Psoas muscle (tissue), 8 donors: ENCODE measurements around the gene ORAI2. TPM values are rescaled to one million over a fixed set of nuclear protein-coding genes. Genes with fewer than 3 reads are reported as not detected.
A peak's percentile ranks its signal among the peaks of the same experiment; 100 is the strongest.
"Not testable (repeated sequence)": the region's sequence is repeated elsewhere in the genome, so short reads cannot be mapped to it uniquely, and the experiment has no call there.

Experiments
- ATAC-seq, 4 donors: fragments of 200-7000 bp; cut with Tn5 transposase; one replicate each; pipeline ENCODE4 v1.9.1; 2020; ENCODE audit warnings: moderate library complexity in 3 of 4, mild to moderate bottlenecking in 2 of 4
- DNase-seq, 2 donors: peaks; one replicate each; pipeline ENCODE4 v3.0.0-alpha.2; 2020
- H3K27ac ChIP-seq: fragments of 200-600 bp; one replicate; pipeline ENCODE4 v1.8.0; 2022
- H3K27me3 ChIP-seq, 3 donors: fragments of 200-600 bp in 1 of 3; one replicate each; pipeline versions ENCODE4 v1.6.1 to v1.8.0; 2013 to 2022; ENCODE audit warnings: low read length in 2 of 3, mild to moderate bottlenecking in 2 of 3, moderate library complexity in 1 of 3; ENCODE audit not compliant: insufficient read depth in 3 of 3
- H3K36me3 ChIP-seq, 2 donors: fragments of 200-600 bp in 1 of 2; one replicate each; pipeline versions ENCODE4 v1.6.1 to v1.8.0; 2013 to 2022; ENCODE audit warnings: low read depth in 1 of 2, mild to moderate bottlenecking in 1 of 2, moderate library complexity in 1 of 2; ENCODE audit not compliant: insufficient read depth in 1 of 2
- H3K4me1 ChIP-seq: fragments of 200-600 bp; one replicate; pipeline ENCODE4 v1.8.0; 2022
- H3K4me3 ChIP-seq: fragments of 200-600 bp; one replicate; pipeline ENCODE4 v1.8.0; 2022; ENCODE audit warnings: mild to moderate bottlenecking
- H3K9me3 ChIP-seq: fragments of 200-600 bp; one replicate; pipeline ENCODE4 v1.8.0; 2022
- WGBS, 3 donors: extraction: QIAGEN DNeasy Blood & Tissue Kit; methylation state at CpG; one replicate each; pipeline versions ENCODE4 v1.1.6 to v1.1.7; 2013; 5-methylcytosine and 5-hydroxymethylcytosine counted together
- intact Hi-C, 2 donors: fragments of 100-400 bp; cut with DNase I; formaldehyde crosslinking; loops; one replicate each; pipeline versions ENCODE4 v1.11.0 to v1.14.2; 2022
- polyA plus RNA-seq, 3 donors: library from polyadenylated mRNA; stranded (reverse); fragments of 200-250 nt; gene quantifications; one replicate each; pipeline ENCODE4 v1.2.3, GENCODE V29; 2013
- total RNA-seq, 4 donors: library from RNA; stranded (reverse); fragmentation: NEBNext Ultra II Directional in 2 of 4; extraction: Animal tissue kit (Norgen Biotek cat#: 25700) in 2 of 4; gene quantifications; one replicate each; pipeline versions ENCODE4 v1.2.1 to v1.2.4, GENCODE V29; 2021 to 2023
- TF ChIP-seq, protein P1 (sequence below): fragments of 200-600 bp; IDR thresholded peaks from one replicate; pipeline ENCODE4 v1.8.0; 2022; ENCODE audit warnings: antibody characterized with exemption
- donor health status: healthy with polysubstance abuse.
- donor health status: DM: no; HTN: no; CAD: no; lungs with moderate emphysema.
- donor health status: Bipolar disorder and iron deficiency.
- donor health status: healthy.
- donor health status: DM: yes; HTN: yes; CAD: no.
- donor health status: DM: no; HTN: no; CAD: no.
- donor health status: DM: no; HTN: no; CAD: no.
- donor health status: DM: yes; HTN: yes; CAD: no.

ORAI2 gene
- total and polyA plus RNA-seq, 7 donors: 1.3 to 4.4 (median 2.1) TPM

DNA sequence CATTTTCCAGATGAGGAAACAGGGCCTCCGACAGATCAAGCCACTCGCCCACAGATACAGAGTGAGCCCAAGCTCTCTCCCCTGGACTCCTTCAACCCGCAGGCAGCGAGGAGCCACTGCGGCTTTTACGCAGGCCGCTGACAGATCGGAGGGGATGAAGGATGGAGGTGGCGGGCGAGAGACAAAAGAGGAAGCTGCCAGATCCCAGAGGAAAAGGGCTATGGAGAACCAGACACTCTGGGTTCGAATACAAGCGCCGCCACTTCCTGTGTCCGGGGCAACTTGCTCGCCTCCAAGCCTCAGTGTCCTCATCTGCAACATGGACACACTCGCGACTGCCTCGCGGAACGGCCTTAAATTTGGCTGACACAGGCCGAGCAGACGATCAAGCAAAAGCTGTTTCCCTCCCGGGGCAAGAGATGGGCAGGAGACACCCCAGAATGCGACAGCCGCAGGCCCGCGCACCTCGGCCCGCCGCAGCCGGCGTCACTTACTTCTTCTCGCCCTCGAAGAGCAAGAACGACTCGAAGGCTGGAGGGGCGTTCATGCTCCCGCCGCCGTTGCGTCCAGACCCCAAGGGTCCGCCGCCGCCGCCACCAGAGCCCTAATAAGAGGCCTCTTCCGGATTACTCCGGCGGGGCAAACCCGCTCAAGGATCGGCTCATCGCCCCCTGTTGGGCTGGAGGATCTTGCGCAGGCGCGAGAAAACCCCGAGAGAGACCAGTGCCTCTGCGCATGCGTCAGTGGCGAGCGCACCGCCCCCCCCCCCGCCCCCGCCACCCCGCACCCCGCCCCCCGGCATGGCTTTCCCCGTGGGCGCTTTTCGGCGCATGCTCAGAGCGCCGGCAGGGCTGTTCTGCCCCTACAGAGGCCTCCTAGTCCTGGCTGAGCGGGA lies 45.2 kb downstream of the ORAI2 start, which contains the start of gene POLR2J:
POLR2J (minus strand) TSS at position 609 of the 895 bp plus-strand sequence; CDS start at position 547, 62 bp downstream.
- H3K36me3 ChIP-seq, H3K27ac ChIP-seq, H3K9me3 ChIP-seq, H3K4me1 ChIP-seq, H3K27me3 ChIP-seq, intact Hi-C loops: not testable (repeated sequence)
- 0 to 1% (median 0%) methylated on average over 11 to 47 of the region's 72 CpGs for WGBS, 3 donors
- DNase-seq (peak; percentile 78 to 94), ATAC-seq (peak; percentile 87 to 91 (median 90))
- peak within 1 kb of the TSS; percentile 59 for H3K4me3 ChIP-seq
- TF ChIP-seq, protein P1, sequence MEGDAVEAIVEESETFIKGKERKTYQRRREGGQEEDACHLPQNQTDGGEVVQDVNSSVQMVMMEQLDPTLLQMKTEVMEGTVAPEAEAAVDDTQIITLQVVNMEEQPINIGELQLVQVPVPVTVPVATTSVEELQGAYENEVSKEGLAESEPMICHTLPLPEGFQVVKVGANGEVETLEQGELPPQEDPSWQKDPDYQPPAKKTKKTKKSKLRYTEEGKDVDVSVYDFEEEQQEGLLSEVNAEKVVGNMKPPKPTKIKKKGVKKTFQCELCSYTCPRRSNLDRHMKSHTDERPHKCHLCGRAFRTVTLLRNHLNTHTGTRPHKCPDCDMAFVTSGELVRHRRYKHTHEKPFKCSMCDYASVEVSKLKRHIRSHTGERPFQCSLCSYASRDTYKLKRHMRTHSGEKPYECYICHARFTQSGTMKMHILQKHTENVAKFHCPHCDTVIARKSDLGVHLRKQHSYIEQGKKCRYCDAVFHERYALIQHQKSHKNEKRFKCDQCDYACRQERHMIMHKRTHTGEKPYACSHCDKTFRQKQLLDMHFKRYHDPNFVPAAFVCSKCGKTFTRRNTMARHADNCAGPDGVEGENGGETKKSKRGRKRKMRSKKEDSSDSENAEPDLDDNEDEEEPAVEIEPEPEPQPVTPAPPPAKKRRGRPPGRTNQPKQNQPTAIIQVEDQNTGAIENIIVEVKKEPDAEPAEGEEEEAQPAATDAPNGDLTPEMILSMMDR: peak; percentile 38

DNA sequence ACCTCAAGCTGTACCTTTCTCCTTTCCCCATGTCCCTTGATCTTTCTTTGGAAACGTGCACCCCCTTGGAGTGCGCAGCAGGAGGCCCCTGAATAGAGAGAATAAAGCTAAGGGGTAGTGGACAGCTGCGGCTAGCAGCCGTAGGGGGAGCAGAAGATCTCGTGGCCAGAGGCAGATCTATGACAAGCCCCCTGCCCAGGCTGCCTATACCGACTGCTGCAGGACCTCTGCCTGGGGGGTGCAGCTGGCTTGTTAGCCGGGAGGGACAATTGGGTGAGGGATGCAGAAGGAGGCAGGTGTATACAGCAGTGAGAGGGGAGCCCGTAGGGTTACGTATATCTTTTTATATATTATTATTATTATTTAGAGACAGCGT lies 45.8 kb downstream of the ORAI2 start:
- H3K27me3 ChIP-seq, intact Hi-C loops, DNase-seq, H3K4me1 ChIP-seq, H3K36me3 ChIP-seq, H3K27ac ChIP-seq, H3K9me3 ChIP-seq: not testable (repeated sequence)
- peak in 3 of 4 donors; percentile 17 to 36 (median 24) for ATAC-seq
- H3K4me3 ChIP-seq: peak overlapping the region; percentile 59
- WGBS, 3 donors: 0% methylated on average over 2 of the region's 10 CpGs; no CpG with 5 or more reads in 2 of the 3 donors

DNA sequence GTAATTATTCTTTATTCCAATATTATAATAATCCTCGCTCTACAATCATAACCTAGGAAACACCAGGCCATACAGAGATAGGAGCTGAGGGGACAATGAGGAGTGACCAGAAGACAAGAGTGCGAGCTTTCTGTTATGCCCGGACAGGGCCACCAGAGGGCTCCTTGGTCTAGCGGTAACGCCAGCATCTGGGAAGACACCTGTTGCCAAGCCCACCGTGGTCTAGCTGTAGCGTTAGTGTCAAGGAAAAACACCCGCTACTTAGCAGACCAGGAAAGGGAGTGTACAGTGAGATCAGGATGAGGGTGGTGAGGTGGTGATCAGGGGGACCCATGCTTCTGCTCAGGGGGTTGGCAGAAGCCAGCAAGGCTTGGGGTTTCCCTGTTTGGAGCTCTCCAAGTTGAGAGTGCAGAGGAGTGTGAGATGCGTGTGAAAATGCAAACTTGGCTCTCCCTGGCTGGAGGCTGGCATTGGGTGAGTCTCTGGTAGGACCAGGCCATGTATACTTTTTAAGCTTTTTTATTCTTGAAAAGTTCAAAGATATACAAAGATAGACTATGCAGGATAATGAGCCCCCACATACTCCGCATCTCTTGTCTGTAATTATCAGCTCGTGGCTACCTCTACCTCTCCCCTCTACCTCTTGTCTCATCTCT lies 46.7 kb downstream of the ORAI2 start:
- TF ChIP-seq, protein P1: peak; percentile 35
- DNase-seq: peak; percentile 61 to 65
- H3K27me3 ChIP-seq, H3K36me3 ChIP-seq, intact Hi-C loops, H3K9me3 ChIP-seq, H3K4me3 ChIP-seq, H3K27ac ChIP-seq, H3K4me1 ChIP-seq: not testable (repeated sequence)
- WGBS, 3 donors: 3 to 5% (median 4%) methylated on average over 5 to 6 of the region's 11 CpGs
- peak; percentile 29 to 68 (median 42) for ATAC-seq

DNA sequence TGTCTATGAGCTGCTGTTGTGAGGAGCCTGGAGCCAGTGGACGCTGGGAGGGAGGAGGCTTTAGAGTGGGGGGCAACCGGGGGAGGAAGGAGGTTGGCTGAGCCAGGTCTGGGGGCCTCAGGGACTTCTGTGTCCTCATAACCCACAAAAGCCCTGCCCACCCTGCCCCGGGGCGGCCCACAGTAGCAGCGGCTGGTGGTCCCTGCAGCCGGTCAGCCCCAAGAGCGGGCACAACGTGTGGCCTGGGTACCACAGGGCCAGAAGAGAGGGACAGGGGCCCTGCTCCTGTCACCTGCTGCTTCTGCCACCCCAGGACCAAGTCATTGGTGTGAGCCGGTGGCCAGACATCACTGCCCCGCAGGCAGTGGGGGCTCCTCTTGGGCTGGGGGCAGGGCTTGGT lies 48.6 kb downstream of the ORAI2 start:
- ATAC-seq, H3K4me3 ChIP-seq, DNase-seq, H3K36me3 ChIP-seq, H3K27me3 ChIP-seq, intact Hi-C loops, H3K4me1 ChIP-seq, H3K9me3 ChIP-seq, H3K27ac ChIP-seq: not testable (repeated sequence)
- no CpG with 5 or more reads among the region's 10 CpGs for WGBS, 3 donors

DNA sequence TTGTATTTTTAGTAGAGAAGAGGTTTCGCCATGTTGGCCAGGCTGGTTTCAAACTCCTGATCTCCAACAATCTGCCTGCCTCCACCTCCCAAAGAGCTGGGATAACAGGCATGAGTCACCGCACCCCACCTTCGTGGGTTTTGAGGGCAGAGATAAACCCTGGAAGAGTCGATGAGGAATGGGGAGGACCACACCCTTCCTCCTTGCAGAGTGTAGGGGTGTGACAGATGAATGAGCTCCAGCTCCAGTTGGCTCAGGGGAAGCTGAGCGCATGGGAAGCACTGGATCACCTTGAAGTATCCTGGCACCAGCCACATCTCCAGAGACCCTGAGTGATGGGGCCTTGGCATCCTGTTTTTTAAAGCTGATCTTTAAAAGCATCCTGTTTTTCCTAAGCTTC lies 50.9 kb downstream of the ORAI2 start:
- DNase-seq, ATAC-seq: not testable (repeated sequence)

DNA sequence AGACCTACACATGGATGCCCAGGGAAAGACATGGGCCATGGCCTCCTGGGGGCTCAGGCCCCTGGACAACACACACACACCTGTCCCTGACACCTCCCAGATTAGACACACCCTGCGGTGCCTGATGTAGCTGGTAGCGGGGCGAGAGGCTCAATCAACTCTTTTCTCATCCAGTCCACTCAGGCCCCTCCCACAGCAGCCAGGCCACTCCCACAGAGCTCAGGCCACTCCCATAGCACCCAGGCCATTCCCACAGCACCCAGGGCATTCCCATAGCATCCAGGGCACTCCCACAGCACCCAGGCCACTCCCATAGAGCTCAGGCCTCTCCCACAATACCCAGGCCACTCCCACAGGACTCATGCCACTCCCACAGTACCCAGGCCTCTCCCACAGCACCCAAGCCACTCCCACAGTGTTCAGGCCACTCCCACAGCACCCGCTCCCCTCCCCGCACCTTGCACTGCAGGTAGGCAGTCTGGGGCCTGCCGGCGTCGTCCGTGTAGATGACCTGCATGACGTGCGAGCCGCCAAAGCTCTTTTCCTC lies 57.2 kb downstream of the ORAI2 start:
- H3K4me1 ChIP-seq, intact Hi-C loops, H3K27me3 ChIP-seq, H3K9me3 ChIP-seq, H3K36me3 ChIP-seq, H3K4me3 ChIP-seq, H3K27ac ChIP-seq: not testable (repeated sequence)
- DNase-seq (peak; percentile 68 to 75), ATAC-seq (peak; percentile 31 to 70 (median 66))
- WGBS, 3 donors: 67 to 100% (median 88%) methylated on average over 2 to 3 of the region's 12 CpGs

More for the DNA sequence above, 50.9 kb downstream of the ORAI2 start:
- intact Hi-C loops, H3K9me3 ChIP-seq, H3K27me3 ChIP-seq, H3K4me3 ChIP-seq, H3K36me3 ChIP-seq, H3K27ac ChIP-seq, H3K4me1 ChIP-seq: not testable (repeated sequence)
- WGBS, 3 donors: no CpG with 5 or more reads among the region's 5 CpGs

DNA sequence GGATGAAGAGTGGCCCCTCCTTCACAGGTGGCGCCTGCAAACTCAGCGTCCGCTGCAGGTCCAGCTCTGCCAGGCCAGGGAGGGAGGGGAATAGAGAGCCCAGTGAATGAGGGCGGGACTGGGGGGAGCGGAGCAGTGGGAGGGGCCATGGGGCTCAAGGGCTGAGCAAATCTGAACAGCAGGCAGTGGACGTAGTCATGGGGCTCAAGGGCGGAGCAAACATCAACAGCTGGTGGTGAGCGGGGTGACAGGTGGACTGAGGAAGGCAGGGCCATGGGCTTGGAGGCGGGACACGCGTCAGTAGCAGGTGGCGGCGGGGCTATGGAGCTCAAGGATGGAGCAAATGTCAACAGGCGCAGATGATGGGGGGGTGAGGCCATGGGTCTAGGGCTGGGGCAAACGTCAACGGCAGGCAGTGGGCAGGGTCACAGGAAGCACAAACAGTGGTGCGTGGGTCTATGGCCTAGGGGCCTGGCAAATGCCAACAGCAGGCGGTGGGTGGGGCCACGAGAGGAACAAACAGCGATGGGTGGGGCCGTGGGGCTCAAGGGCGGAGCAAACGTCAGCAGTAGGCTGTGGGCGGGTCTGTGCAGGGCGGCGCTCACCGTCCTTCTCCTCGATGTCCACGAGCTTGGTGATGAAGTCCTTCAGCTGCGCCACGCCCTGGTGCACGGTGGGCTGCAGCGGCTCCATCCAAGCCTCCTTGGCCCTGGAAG lies 60.0 kb downstream of the ORAI2 start:
- WGBS, 3 donors: no CpG with 5 or more reads among the region's 33 CpGs
- DNase-seq, H3K27me3 ChIP-seq, H3K9me3 ChIP-seq, intact Hi-C loops, H3K4me3 ChIP-seq, H3K36me3 ChIP-seq, H3K4me1 ChIP-seq, H3K27ac ChIP-seq: not testable (repeated sequence)
- ATAC-seq: peak; percentile 83 to 93 (median 86)

DNA sequence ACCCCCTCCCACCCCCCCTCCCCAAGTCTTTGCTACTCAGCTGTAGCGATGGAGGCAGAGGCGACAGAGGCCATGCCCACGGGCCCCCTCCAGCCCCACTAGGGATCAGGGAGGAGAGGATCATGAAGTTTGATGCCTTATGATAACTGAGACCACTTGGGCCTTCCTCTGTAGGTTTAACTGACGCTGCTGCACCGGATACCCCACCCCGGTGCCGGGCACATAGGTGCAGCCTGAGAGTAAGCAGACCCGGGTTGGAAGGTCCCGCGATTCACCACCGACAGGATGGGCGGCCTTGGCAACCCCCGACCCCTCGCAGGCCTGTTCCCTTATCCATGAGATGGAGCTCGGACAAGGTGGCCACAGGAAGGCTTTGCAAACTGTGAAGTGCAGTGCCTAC lies 60.7 kb downstream of the ORAI2 start:
- H3K36me3 ChIP-seq, H3K4me3 ChIP-seq, H3K4me1 ChIP-seq, ATAC-seq, H3K27me3 ChIP-seq, H3K9me3 ChIP-seq, H3K27ac ChIP-seq, intact Hi-C loops: not testable (repeated sequence)
- peak; percentile 6 to 51 for DNase-seq
- 60 to 78% (median 69%) methylated on average over 1 to 7 of the region's 15 CpGs for WGBS, 3 donors
